Prostate gland (tissue), 2 donors: ENCODE results near the gene DLK1. TPM values are rescaled to one million over a fixed set of nuclear protein-coding genes. Genes with fewer than 3 reads are reported as not detected.

ENCODE experiments used
- DNase-seq: peaks from one replicate; pipeline ENCODE4 v3.0.0-alpha.2; 2019; ENCODE audit warnings: low spot score
- H3K27ac ChIP-seq, 2 donors: fragments of 200-600 bp; sonication (generic); 2 replicates each; pipeline ENCODE4 v1.5.1; 2017 to 2019
- H3K27me3 ChIP-seq: fragments of 200-600 bp; sonication (generic); replicated peaks from 2 replicates; pipeline ENCODE4 v1.5.1; 2019; ENCODE audit not compliant: insufficient read depth
- H3K36me3 ChIP-seq, 2 donors: fragments of 200-600 bp; sonication (generic); 1 replicate in 1 of 2; 2 replicates in 1 of 2; pipeline versions ENCODE4 v1.5.1 to v1.8.1; 2017 to 2019
- H3K4me1 ChIP-seq: fragments of 200-600 bp; sonication (generic); replicated peaks from 2 replicates; pipeline ENCODE4 v1.5.1; 2019
- H3K4me3 ChIP-seq, 2 donors: fragments of 200-600 bp; sonication (generic); 2 replicates each; pipeline ENCODE4 v1.5.1; 2017 to 2019
- H3K9me3 ChIP-seq: fragments of 200-600 bp; sonication (generic); 2 replicates; pipeline ENCODE4 v1.5.1; 2017
- CTCF ChIP-seq, 4 experiments: fragments of 200-600 bp in 2 of 4; fragments of 450-650 bp in 2 of 4; sonication (generic) in 2 of 4; IDR thresholded peaks; 1 replicate in 3 of 4; 2 replicates in 1 of 4; pipeline ENCODE4 v1.5.1; 2016 to 2019; ENCODE audit warnings: antibody characterized with exemption in 4 of 4, mild to moderate bottlenecking in 2 of 4, moderate library complexity in 2 of 4
- POLR2A ChIP-seq: fragments of 450-650 bp; IDR thresholded peaks from one replicate; pipeline ENCODE4 v1.6.1; 2016; ENCODE audit warnings: antibody characterized with exemption, mild to moderate bottlenecking
- POLR2AphosphoS5 ChIP-seq: sonication (generic); formaldehyde crosslinking; IDR thresholded peaks from one replicate; pipeline ENCODE4 v1.6.1; 2017; ENCODE audit warnings: antibody characterized with exemption
- WGBS: methylation state at CpG from one replicate; pipeline ENCODE4 v1.1.5; 2018; 5-methylcytosine and 5-hydroxymethylcytosine counted together
- intact Hi-C: fragments of 100-400 bp; cut with DNase I; formaldehyde crosslinking; loops from one replicate; pipeline ENCODE4 v1.14.2; 2022
- total RNA-seq, 2 donors: library from RNA; depleted of rRNA; stranded (reverse); fragments of >200 nt; gene quantifications; one replicate each; pipeline ENCODE4 v1.1.0, GENCODE V29; 2016

The DLK1 gene
- total RNA-seq, 2 donors from 2014 or later: 0.14 to 100.0 TPM

GRCh38 chr14:100692859-100693558 lies 33.7 kb upstream of the DLK1 start:
- Histone ChIP-seq H3K4me1 (no peaks in the 10 kb centered on the region), H3K36me3 (no peaks in the 10 kb centered on the region), H3K4me3 (no peak overlapping the region), H3K27me3 (peaks cover 6% of the 10 kb centered on the region), H3K9me3 (no peaks in the 10 kb centered on the region), H3K27ac (no peak overlapping the region)
- peak; percentile 75 for DNase-seq
- intact Hi-C loops: no loop called here
- TF ChIP-seq POLR2AphosphoS5 (peak; percentile 63), POLR2A (no peak)
- 63% methylated on average over 27 of the region's 27 CpGs for WGBS

- Histone ChIP-seq H3K4me3 (no peak overlapping the region), H3K9me3 (no peaks in the 10 kb centered on the region), H3K27ac (no peak overlapping the region), H3K27me3 (peaks cover 6% of the 10 kb centered on the region), H3K36me3 (no peaks in the 10 kb centered on the region), H3K4me1 (no peaks in the 10 kb centered on the region)
- no peak for DNase-seq
- intact Hi-C loops: no loop called here
- TF ChIP-seq POLR2AphosphoS5 (no peak), POLR2A (no peak), CTCF (IDR thresholded peaks at IDR 0.05) (no peak)
- 83% methylated on average over 21 of the region's 23 CpGs for WGBS
Observed at GRCh38 chr14:100693877-100694578, 32.7 kb upstream of the DLK1 start.

GRCh38 chr14:100694579-100695422 lies 31.9 kb upstream of the DLK1 start:
- no peak overlapping the region for H3K27ac ChIP-seq
- H3K9me3 ChIP-seq: no peaks in the 10 kb centered on the region
- no peaks in the 10 kb centered on the region for H3K4me1 ChIP-seq
- TF ChIP-seq POLR2A: no peak
- no peak for TF ChIP-seq CTCF (IDR thresholded peaks at IDR 0.05)
- TF ChIP-seq POLR2AphosphoS5: no peak
- WGBS: 86% methylated on average over 17 of the region's 17 CpGs
- DNase-seq: no peak
- intact Hi-C loops: no loop called here
- peaks cover 6% of the 10 kb centered on the region for H3K27me3 ChIP-seq
- H3K4me3 ChIP-seq: no peak overlapping the region
- H3K36me3 ChIP-seq: no peaks in the 10 kb centered on the region

GRCh38 chr14:100695423-100695738 lies 31.3 kb upstream of the DLK1 start:
- Histone ChIP-seq H3K36me3 (no peaks in the 10 kb centered on the region), H3K9me3 (no peaks in the 10 kb centered on the region), H3K27me3 (peaks cover 6% of the 10 kb centered on the region), H3K4me1 (no peaks in the 10 kb centered on the region), H3K27ac (no peak overlapping the region), H3K4me3 (no peak overlapping the region)
- TF ChIP-seq POLR2A (no peak), CTCF (IDR thresholded peaks at IDR 0.05) (no peak), POLR2AphosphoS5 (no peak)
- no peak for DNase-seq
- intact Hi-C loops: no loop called here
- WGBS: 78% methylated on average over 13 of the region's 13 CpGs

- intact Hi-C loops: no loop called here
- WGBS: 70% methylated on average over 13 of the region's 13 CpGs
Observed at GRCh38 chr14:100696008-100696407, 30.7 kb upstream of the DLK1 start.

More at GRCh38 chr14:100696008-100696407, 30.7 kb upstream of the DLK1 start:
- no peak for TF ChIP-seq POLR2AphosphoS5
- no peak for TF ChIP-seq CTCF (IDR thresholded peaks at IDR 0.05)
- no peak for TF ChIP-seq POLR2A
- Histone ChIP-seq H3K9me3 (no peaks in the 10 kb centered on the region), H3K27ac (no peak overlapping the region), H3K27me3 (peaks cover 3% of the 10 kb centered on the region), H3K4me1 (no peaks in the 10 kb centered on the region), H3K36me3 (no peaks in the 10 kb centered on the region), H3K4me3 (no peak overlapping the region)
- no peak for DNase-seq
